HG02943 (cell line): ENCODE results near the gene KCNAB1.
"Not testable (repeated sequence)": the region's sequence is repeated elsewhere in the genome, so short reads cannot be mapped to it uniquely, and the experiment has no call there.

Experiments used
- ATAC-seq: cut with Tn5 transposase; IDR thresholded peaks from one replicate; pipeline ENCODE4 v1.9.1; 2021; ENCODE audit warnings: mild to moderate bottlenecking, low read depth, moderate library complexity; ENCODE audit not compliant: unreplicated experiment

The KCNAB1 gene

GRCh38 chr3:156256945-156257344 lies 136.6 kb downstream of the KCNAB1 start:
- ATAC-seq = no peak

GRCh38 chr3:156258301-156258700 lies 137.9 kb downstream of the KCNAB1 start:
- ATAC-seq = no peak

DNA sequence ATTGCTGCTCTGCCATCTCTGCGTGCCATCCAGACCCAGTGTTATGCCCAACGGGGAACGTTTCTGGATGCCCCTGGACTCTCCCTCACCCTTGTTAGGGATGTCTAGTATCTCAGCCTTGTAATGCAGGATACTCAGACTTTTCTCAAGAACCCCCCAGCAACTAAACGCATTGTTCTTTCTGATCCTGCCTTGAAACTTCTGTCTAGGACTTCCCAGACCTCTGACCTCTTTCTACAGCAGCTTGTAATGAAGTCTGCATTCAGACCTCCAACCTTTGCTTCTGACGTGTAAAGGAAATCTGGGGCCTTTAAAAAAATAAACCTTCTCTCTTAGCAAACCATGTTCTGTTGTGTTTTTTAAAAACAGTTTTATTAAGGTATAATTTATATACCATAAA lies 139.5 kb downstream of the KCNAB1 start:
- ATAC-seq = no peak

DNA sequence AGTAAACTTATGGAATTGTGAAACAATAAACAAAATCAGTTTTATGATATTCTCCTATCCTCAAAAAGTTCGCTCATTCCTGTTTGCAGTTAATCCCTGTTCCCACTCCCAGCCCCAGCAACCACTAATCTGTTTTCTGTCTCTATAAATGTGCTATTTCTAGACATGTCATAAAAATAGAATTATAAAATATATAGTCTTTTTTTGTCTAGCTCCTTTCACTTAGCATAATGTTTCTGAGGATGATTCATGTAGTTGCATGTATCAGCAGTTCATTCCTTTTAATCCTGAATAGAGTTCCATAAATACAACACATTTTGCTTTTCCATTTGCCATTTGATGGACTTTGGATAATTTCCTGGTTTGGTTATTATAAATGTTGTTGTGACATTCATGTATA lies 140.0 kb downstream of the KCNAB1 start:
- ATAC-seq = no peak

- ATAC-seq = no peak
Measured at GRCh38 chr3:156264771-156265170, 144.4 kb downstream of the KCNAB1 start.

DNA sequence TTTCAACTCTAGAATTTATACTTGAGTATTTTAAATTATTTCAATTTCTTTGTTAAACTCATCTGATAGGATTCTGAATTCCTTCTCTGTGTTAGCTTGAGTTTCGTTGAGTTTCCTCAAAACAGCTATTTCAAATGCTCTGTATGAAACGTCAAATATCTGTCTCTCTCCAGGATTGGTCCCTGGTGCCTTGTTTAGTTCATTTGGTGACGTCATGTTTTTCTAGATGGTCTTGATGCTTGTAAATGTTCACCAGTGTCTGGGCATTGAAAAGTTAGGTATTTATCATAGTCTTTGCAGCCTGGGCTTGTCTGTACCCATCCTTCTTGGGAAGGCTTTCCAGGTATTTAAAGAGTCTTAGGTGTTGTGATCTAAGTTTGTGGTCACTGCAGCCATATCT lies 151.1 kb downstream of the KCNAB1 start:
- no peak for ATAC-seq

DNA sequence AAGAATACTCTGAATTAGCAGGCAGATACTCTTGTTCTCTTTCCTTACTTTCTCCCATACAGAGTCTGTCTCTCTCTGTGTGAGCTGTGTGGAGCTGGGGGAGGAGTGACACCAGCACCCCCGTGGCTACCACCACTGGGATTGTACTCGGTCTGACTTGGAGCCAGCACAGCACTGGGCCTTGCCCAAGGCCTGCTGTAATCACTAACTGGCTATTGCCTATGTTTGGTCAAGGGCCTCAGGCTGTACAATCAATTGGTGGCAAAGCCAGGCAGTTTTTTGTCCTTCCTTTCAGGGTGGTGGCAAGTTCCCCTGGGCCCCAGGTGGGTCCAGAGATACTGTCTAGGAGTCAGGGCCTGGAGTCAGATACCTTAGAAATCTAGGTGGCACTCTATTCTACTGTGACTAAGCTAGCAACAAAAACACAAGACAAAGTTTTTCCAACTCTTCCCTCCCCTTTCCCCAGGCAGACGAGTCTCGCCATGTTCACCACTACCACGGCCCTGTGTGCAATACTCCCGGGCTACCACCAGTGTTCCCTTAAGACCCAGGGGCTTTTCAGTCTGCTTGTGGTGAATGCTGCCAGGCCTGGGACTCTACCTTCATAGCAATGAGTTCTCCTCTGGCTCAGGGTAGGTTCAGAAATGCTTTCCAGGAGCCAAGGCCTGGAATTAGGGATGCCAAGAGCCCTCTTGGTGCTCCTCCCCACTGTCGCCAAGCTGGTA lies 151.8 kb downstream of the KCNAB1 start:
- no peak for ATAC-seq

DNA sequence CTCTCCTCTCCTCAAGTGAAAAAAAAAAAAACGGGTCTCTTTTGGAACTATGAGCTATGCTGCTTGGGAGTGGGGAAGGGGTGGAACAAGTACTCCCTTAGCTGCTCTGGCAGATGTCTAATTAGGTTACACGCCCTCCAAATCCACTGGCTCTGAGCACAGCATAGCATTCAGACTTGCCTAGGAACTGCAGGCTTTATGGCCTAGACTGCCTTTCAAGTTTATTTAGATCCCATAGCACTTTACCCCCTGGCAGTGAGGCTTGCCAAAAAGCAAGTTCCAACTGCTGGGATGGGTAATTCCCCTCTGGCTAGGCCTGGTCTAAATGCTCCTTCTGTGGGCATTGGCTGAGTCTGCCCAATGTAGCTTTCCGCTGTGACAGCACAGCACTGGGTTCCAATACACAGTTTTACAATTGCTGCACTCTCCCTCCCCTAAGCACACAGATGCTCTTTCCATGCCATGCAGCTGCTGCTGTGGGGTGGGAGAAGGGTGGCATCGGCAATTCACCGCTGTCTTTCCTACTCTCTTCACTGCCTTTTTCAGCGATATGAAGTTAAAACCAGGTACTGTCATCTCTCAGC lies 152.8 kb downstream of the KCNAB1 start:
- no peak for ATAC-seq

- ATAC-seq = no peak
Measured at GRCh38 chr3:156274791-156275190, 154.4 kb downstream of the KCNAB1 start.

DNA sequence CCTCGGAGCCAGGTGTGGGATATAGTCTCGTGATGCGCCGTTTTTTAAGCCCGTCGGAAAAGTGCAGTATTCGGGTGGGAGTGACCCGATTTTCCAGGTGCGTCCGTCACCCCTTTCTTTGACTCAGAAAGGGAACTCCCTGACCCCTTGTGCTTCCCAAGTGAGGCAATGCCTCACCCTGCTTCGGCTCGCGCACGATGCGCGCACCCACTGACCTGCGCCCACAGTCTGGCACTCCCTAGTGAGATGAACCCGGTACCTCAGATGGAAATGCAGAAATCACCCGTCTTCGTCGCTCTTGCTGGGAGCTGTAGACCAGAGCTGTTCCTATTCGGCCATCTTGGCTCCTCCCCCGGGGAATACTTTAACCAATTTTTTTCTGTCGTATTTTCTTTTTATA lies 164.3 kb downstream of the KCNAB1 start:
- not testable (repeated sequence) for ATAC-seq

- ATAC-seq = no peak
Measured at GRCh38 chr3:156285626-156286025, 165.2 kb downstream of the KCNAB1 start.

- no peak for ATAC-seq
Measured at GRCh38 chr3:156290924-156291271, 170.5 kb downstream of the KCNAB1 start.

DNA sequence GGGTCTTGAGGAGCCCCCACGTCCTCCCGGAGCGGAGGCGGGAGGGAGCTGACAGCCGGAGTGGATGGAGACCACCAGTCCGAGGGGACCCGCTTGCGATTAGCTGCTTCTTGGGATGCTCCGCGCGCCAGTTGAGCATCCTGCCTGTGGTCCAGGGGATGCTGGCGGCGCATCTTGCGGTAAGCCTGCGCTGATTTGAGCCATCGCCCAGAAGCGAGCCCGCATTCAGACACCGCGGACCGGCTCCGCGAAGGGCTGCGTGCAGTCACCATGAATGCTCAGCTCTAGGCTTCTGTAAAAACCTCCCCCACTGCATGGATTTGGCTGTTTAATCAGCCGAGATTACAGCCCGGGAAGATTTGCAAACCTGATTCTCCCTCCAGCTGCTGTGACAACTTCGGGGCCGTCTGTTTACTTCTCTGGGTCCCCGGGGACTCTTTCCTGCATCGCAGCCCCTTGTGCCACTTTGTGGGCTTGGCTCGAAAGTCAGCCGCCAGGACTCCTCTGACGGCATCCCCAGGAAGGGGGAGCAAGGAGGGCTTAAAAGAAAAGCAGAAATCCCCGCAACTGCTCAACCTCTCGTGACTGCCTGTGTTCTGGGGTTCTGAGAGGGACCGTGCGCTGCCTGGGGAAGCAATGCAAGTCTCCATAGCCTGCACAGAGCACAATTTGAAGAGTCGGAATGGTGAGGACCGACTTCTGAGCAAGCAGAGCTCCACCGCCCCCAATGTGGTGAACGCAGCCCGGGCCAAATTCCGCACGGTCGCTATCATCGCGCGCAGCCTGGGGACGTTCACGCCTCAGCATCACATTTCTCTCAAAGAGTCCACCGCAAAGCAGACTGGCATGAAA lies 171.1 kb downstream of the KCNAB1 start:
- ATAC-seq = no peak

GRCh38 chr3:156293566-156293965 lies 173.2 kb downstream of the KCNAB1 start:
- ATAC-seq = no peak

DNA sequence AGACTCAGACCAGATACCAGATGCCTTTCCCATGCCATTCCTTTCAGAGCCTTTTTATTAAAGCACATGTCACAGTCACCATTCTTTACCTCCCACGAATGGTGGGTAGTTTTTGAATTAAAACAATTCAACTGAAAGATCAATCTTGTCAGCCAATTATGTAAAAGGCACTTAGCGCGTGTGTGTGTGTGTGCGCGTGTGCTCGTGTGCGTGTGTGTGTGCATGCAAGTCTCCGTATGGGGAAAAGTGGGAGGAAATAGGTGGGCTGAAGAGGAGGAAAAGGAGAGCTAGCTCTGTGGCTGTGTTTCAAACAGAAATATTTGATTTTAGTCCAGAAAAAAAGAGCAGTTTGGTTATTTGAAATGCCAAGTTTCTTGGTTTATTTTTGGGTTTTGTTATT lies 177.2 kb downstream of the KCNAB1 start:
- ATAC-seq = no peak

DNA sequence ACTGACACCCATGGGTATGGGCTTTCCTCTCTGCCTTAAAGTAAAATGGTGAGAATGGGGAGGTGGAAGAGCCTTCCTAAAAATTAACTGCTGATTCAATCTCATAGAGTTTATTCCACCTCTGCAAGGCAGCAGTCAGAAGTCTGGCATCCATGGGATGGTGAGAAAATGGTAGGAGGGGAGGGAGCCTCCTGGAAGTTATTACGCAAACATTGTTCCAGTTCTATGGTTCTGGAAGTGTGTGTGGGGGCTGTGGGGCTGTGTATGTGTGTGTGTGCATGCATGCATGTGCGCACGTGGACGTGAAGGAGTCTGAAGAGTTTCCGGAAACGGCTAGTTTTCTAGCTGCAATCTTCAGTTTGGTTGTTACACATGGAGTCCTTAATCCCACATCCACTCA lies 177.6 kb downstream of the KCNAB1 start:
- ATAC-seq = no peak

DNA sequence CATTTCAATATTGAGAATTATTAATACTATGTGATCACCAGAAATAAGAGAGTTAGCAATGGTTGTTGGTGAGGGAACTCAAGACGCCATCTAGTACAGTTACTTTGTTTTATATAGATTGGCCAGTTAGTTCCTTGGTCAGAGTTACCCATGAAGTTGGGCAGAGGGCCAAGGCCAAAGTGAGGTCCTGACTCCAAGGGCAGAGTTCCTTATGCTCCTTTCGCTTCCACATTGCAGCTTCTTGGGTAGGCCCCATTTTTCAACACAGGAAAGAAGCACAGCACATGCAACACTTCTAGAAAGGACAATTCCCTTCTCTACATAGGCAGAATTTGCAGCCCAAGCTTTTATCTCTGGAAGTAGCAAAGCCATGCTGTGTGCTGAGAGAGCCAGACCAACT lies 178.6 kb downstream of the KCNAB1 start:
- no peak for ATAC-seq

- no peak for ATAC-seq
Measured at GRCh38 chr3:156299569-156299968, 179.2 kb downstream of the KCNAB1 start.

DNA sequence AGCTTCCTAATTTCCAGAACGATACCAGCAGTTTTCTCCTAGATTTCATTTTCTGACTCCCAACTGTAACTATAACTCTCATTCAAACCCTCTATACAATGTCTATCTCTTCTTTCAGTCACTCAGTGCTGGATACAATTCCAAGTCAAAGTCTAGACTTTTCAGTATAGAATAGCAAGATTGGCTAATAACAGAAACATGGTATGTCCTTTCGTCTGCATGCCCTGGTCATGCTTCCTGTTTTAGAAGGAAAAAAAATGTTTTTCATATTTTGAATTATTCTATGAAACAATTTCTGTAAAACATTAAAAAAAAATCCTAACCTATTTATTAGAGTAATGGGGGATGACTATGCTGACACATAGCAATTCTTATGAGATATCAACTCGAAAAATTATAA lies 180.0 kb downstream of the KCNAB1 start:
- ATAC-seq = no peak

- ATAC-seq = no peak
Measured at GRCh38 chr3:156300929-156301840, 180.8 kb downstream of the KCNAB1 start.
